Heart left ventricle (tissue), 13 donors: ENCODE measurements around the gene GADD45A.

Experiments used
- CTCF ChIP-seq, 12 donors: fragments of 200-600 bp; sonication (generic) in 4 of 12; IDR thresholded peaks; one replicate each; pipeline versions ENCODE4 v1.5.0 to v1.8.0; 2018 to 2022; ENCODE audit warnings: antibody characterized with exemption in 12 of 12, mild to moderate bottlenecking in 5 of 12
- POLR2A ChIP-seq, 2 donors: fragments of 450-650 bp; IDR thresholded peaks; one replicate each; pipeline ENCODE4 v1.6.1; 2017; ENCODE audit warnings: antibody characterized with exemption in 2 of 2, mild to moderate bottlenecking in 2 of 2, moderate library complexity in 2 of 2
- donor health status: ischemic (EF 13 %, LVEDD 7.1; RV severe dilation, severe dysfunction).
- donor health status: DM: no; HTN: yes; CAD: no.
- donor health status: DM: no; HTN: no; CAD: no.
- donor health status: ischemic (EF 25% LVEDD 6.9; RV normal size, moderate dysfunction).
- donor health status: ischemic (EF 25% LVEDD 5.7; RV mildly dilated, moderate dysfunction).
- donor health status: ischemic (EF 35%, LVEDD 5.7; RV mildly dilated, moderate dysfunction).
- donor health status: nonischemic (EF 11% LVEDD 7.7; RV severe dilation, severe dysfunction).
- donor health status: DM: yes; HTN: yes; CAD: no.
- donor health status: PGD.
- donor health status: ischemic (EF 29% LVEDD 5.4; RV normal size, mild dysfunction).
- donor health status: nonischemic (EF 23%, LVEDD 6.1; RV moderate dilation, normal function).

GRCh38 chr1:67642629-67643028 is 42.4 kb upstream of the GADD45A start:
- TF ChIP-seq CTCF (IDR thresholded peaks at IDR 0.05) (no peak), POLR2A (IDR thresholded peaks at IDR 0.05) (no peak)
